Colonic mucosa (tissue), 4 donors: ENCODE results near the gene VPS26B. TPM values are rescaled to one million over a fixed set of nuclear protein-coding genes. Genes with fewer than 3 reads are reported as not detected.

ENCODE experiments used
- DNase-seq: peaks from one replicate; pipeline ENCODE4 v3.0.0-alpha.2; 2020
- H3K27ac ChIP-seq: fragments of 200-600 bp; one replicate; pipeline ENCODE4 v1.8.0; 2021
- H3K27me3 ChIP-seq: fragments of 200-600 bp; one replicate; pipeline ENCODE4 v1.8.0; 2021
- H3K36me3 ChIP-seq: fragments of 200-600 bp; one replicate; pipeline ENCODE4 v1.8.0; 2021
- H3K4me1 ChIP-seq: fragments of 200-600 bp; one replicate; pipeline ENCODE4 v1.8.0; 2021; ENCODE audit warnings: mild to moderate bottlenecking
- H3K4me3 ChIP-seq: fragments of 200-600 bp; one replicate; pipeline ENCODE4 v1.8.0; 2021
- H3K9ac ChIP-seq, 2 donors: one replicate each; pipeline ENCODE4 v1.7.0; 2013; ENCODE audit warnings: control low read depth in 2 of 2, low read depth in 2 of 2, low read length in 2 of 2
- H3K9me3 ChIP-seq: fragments of 200-600 bp; one replicate; pipeline ENCODE4 v1.8.0; 2021
- intact Hi-C: fragments of 100-400 bp; cut with DNase I; formaldehyde crosslinking; loops from one replicate; pipeline ENCODE4 v1.14.1; 2022
- total RNA-seq, 2 donors: library from RNA; stranded (reverse); fragmentation: NEBNext Ultra II Directional in 1 of 2; extraction: Animal tissue kit (Norgen Biotek cat#: 25700) in 1 of 2; gene quantifications; one replicate each; pipeline ENCODE4 v1.2.1, GENCODE V29; 2021
- TF ChIP-seq, protein P1 (sequence below): fragments of 200-600 bp; IDR thresholded peaks from one replicate; pipeline ENCODE4 v1.8.0; 2022; ENCODE audit warnings: antibody characterized with exemption, mild to moderate bottlenecking
- donor health status: healthy.
- donor health status: DM: no; HTN: no; CAD: no.
- donor health status: DM: no; HTN: no; CAD: no.

Gene VPS26B
- total RNA-seq, 2 donors from 2014 or later, result 41.4 to 47.4 TPM

GRCh38 chr11:134246678-134247077, 22.2 kb downstream of the VPS26B start:
- TF ChIP-seq, protein P1, sequence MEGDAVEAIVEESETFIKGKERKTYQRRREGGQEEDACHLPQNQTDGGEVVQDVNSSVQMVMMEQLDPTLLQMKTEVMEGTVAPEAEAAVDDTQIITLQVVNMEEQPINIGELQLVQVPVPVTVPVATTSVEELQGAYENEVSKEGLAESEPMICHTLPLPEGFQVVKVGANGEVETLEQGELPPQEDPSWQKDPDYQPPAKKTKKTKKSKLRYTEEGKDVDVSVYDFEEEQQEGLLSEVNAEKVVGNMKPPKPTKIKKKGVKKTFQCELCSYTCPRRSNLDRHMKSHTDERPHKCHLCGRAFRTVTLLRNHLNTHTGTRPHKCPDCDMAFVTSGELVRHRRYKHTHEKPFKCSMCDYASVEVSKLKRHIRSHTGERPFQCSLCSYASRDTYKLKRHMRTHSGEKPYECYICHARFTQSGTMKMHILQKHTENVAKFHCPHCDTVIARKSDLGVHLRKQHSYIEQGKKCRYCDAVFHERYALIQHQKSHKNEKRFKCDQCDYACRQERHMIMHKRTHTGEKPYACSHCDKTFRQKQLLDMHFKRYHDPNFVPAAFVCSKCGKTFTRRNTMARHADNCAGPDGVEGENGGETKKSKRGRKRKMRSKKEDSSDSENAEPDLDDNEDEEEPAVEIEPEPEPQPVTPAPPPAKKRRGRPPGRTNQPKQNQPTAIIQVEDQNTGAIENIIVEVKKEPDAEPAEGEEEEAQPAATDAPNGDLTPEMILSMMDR, result no peak
- Histone ChIP-seq H3K4me1 (no peaks in the 10 kb centered on the region), H3K9ac (no peak overlapping the region), H3K4me3 (no peak overlapping the region), H3K36me3 (peaks cover 5% of the 10 kb centered on the region), H3K27ac (no peak overlapping the region), H3K27me3 (no peaks in the 10 kb centered on the region), H3K9me3 (no peaks in the 10 kb centered on the region)
- intact Hi-C loops, result no loop called here
- no peak for DNase-seq

GRCh38 chr11:134248910-134249480, 24.5 kb downstream of the VPS26B start:
- Histone ChIP-seq H3K9me3 (no peaks in the 10 kb centered on the region), H3K36me3 (peaks cover 5% of the 10 kb centered on the region), H3K9ac (no peak overlapping the region), H3K4me3 (no peak overlapping the region), H3K27me3 (no peaks in the 10 kb centered on the region), H3K27ac (no peak overlapping the region), H3K4me1 (no peaks in the 10 kb centered on the region)
- intact Hi-C loops, result no loop called here
- DNase-seq, result no peak
- TF ChIP-seq, protein P1, result no peak

GRCh38 chr11:134250246-134250645, 25.8 kb downstream of the VPS26B start:
- H3K4me1 ChIP-seq, result peaks cover 6% of the 10 kb centered on the region
- no peak overlapping the region for H3K27ac ChIP-seq
- TF ChIP-seq, protein P1, result no peak
- intact Hi-C loops, result no loop called here
- no peak overlapping the region for H3K4me3 ChIP-seq
- no peak for DNase-seq
- no peak overlapping the region for H3K9ac ChIP-seq
- H3K9me3 ChIP-seq, result no peaks in the 10 kb centered on the region
- H3K27me3 ChIP-seq, result no peaks in the 10 kb centered on the region
- H3K36me3 ChIP-seq, result peaks cover 5% of the 10 kb centered on the region

GRCh38 chr11:134250675-134251074, 26.2 kb downstream of the VPS26B start:
- Histone ChIP-seq H3K4me1 (peaks cover 6% of the 10 kb centered on the region), H3K9me3 (no peaks in the 10 kb centered on the region), H3K9ac (no peak overlapping the region), H3K27me3 (no peaks in the 10 kb centered on the region), H3K4me3 (no peak overlapping the region), H3K27ac (no peak overlapping the region), H3K36me3 (peaks cover 2% of the 10 kb centered on the region)
- no peak for DNase-seq
- TF ChIP-seq, protein P1, result no peak
- intact Hi-C loops, result no loop called here

GRCh38 chr11:134252346-134253187, 28.1 kb downstream of the VPS26B start:
- intact Hi-C loops, result no loop called here
- no peaks in the 10 kb centered on the region for H3K9me3 ChIP-seq
- peaks cover 6% of the 10 kb centered on the region for H3K4me1 ChIP-seq
- DNase-seq, result peak; percentile 42
- TF ChIP-seq, protein P1, result no peak
- H3K9ac ChIP-seq, result peak overlapping the region; percentile 38 to 95
- peak overlapping the region; percentile 63 for H3K27ac ChIP-seq
- H3K36me3 ChIP-seq, result no peaks in the 10 kb centered on the region
- H3K4me3 ChIP-seq, result peak overlapping the region; percentile 90
- no peaks in the 10 kb centered on the region for H3K27me3 ChIP-seq
